AG04450 (cell line): Measurements from ENCODE around the gene RCBTB2. TPM values are rescaled to one million over a fixed set of nuclear protein-coding genes. Genes with fewer than 3 reads are reported as not detected.
"Not testable (repeated sequence)": the region's sequence is repeated elsewhere in the genome, so short reads cannot be mapped to it uniquely, and the experiment has no call there.

ENCODE experiments used
- CTCF ChIA-PET: fragments of 300-600, 350-600 bp; formaldehyde crosslinking; extraction: SDS; loops from one replicate; lab custom pipeline; 2022; ENCODE audit warnings: antibody characterized with exemption, inconsistent platforms; lab: Charles Lee
- POLR2A ChIA-PET: fragments of 350-600 bp; formaldehyde crosslinking; extraction: SDS; loops from one replicate; lab custom pipeline; 2021; ENCODE audit warnings: antibody characterized with exemption, inconsistent platforms; lab: Yijun Ruan, JAX
- DNase-seq: peaks from one replicate; pipeline ENCODE4 v3.0.0-alpha.2; 2011; ENCODE audit warnings: low read depth, low spot score
- H3K27ac ChIP-seq: one replicate; pipeline ENCODE4 v1.5.1; 2012; ENCODE audit warnings: low read depth, low read length, control low read depth
- H3K27me3 ChIP-seq: one replicate; pipeline ENCODE4 v1.6.0; 2012; ENCODE audit warnings: low read length; ENCODE audit not compliant: control insufficient read depth, insufficient read depth
- H3K4me3 ChIP-seq: 2 replicates; pipeline ENCODE4 v1.5.1; 2011; ENCODE audit warnings: mild to moderate bottlenecking, low read depth, low read length, control low read depth
- H3K9me3 ChIP-seq: 2 replicates; pipeline ENCODE4 v1.5.1; 2012; ENCODE audit warnings: low read length; ENCODE audit not compliant: control insufficient read depth, insufficient read depth
- polyA minus RNA-seq: library from RNA; depleted of rRNA, polyadenylated mRNA; stranded (reverse); fragments of >200 nt; gene quantifications from 2 replicates; pipeline ENCODE4 v1.2.3, GENCODE V29; 2011; rRNA and poly(A)+ RNA removed
- polyA plus RNA-seq: library from polyadenylated mRNA; depleted of rRNA; stranded (reverse); fragments of >200 nt; gene quantifications from 2 replicates; pipeline ENCODE4 v1.2.3, GENCODE V29; 2011; rRNA removed
- TF ChIP-seq, protein P1 (sequence below): IDR thresholded peaks from 2 replicates; pipeline ENCODE4 v1.5.1; 2011; ENCODE audit warnings: low read depth, low read length, control low read depth, inconsistent platforms

The RCBTB2 gene
- polyA plus RNA-seq = 8.6 and 10.9 TPM in 2 replicates
- 5.8 and 7.2 TPM in 2 replicates for polyA minus RNA-seq

DNA sequence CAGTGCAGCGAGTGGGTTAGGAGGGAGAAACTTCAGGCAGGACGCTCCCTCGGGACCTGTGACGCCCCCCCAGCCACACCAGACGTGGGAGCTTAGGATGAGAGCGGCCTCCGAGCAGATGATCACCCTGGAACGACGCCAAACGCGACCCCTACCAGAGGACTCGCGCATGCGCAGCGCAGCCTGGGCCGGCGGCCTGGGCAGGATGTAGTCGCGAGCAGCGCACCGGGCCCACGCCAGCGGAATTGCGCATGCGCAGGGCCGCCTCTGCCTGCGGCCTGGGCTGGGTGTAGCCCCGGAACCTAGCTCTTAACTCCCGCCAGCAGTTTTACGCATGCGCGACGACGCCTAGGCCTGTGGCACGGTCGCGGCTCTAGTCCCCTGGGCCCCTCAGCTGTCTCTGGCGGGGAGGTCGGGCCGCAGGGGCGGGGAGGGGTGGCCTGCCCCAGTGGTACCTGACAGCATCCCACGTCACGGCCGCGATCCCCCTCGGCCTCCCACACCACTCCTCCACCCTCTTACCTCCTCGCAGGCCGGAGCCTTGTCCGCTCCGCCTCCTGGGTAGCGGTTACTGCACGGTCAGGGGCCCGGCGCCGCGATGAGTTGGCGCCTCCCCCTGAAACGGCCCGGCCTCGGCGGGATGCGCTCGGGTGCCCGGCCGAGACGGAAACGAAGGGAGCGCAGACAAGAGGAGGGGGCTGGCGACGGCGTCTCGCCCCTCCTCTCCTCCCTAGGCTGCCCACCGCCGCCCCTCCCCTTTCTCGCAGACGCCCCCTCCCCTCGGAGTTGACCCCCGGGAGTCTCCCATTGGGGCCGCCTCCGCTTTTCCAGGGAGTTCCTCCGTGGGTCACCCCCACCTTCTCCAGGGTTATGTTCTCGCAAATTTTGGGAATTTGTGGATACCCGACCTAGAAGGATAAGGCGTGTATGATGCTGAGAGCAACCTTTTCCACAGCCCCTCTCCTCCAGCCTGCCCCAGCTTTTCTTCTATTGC lies at the start of gene RCBTB2:
TSS of gene RCBTB2 (minus strand) at position 575 of the 994 bp plus-strand sequence. CDS start 11,141 bp downstream, outside the sequence.
- ChIA-PET POLR2A (interaction anchor here (0.7 to 2.3 kb wide), 10 partner anchors 10 to 93 kb away, joined by 3 to 13 read pairs (median 6); no protein-coding TSS in a partner anchor), CTCF (interaction anchor here (0.8 to 3.8 kb wide), 2 partner anchors 47 to 198 kb away, joined by 4 to 12 read pairs; no protein-coding TSS in a partner anchor)
- Histone ChIP-seq H3K27ac (peak within 1 kb of the TSS; percentile 82), H3K27me3 (no peaks in the 10 kb centered on the region), H3K9me3 (no peaks in the 10 kb centered on the region), H3K4me3 (peak within 1 kb of the TSS; percentile 84)
- TF ChIP-seq, protein P1, sequence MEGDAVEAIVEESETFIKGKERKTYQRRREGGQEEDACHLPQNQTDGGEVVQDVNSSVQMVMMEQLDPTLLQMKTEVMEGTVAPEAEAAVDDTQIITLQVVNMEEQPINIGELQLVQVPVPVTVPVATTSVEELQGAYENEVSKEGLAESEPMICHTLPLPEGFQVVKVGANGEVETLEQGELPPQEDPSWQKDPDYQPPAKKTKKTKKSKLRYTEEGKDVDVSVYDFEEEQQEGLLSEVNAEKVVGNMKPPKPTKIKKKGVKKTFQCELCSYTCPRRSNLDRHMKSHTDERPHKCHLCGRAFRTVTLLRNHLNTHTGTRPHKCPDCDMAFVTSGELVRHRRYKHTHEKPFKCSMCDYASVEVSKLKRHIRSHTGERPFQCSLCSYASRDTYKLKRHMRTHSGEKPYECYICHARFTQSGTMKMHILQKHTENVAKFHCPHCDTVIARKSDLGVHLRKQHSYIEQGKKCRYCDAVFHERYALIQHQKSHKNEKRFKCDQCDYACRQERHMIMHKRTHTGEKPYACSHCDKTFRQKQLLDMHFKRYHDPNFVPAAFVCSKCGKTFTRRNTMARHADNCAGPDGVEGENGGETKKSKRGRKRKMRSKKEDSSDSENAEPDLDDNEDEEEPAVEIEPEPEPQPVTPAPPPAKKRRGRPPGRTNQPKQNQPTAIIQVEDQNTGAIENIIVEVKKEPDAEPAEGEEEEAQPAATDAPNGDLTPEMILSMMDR = no peak
- peak; percentile 92 for DNase-seq

DNA sequence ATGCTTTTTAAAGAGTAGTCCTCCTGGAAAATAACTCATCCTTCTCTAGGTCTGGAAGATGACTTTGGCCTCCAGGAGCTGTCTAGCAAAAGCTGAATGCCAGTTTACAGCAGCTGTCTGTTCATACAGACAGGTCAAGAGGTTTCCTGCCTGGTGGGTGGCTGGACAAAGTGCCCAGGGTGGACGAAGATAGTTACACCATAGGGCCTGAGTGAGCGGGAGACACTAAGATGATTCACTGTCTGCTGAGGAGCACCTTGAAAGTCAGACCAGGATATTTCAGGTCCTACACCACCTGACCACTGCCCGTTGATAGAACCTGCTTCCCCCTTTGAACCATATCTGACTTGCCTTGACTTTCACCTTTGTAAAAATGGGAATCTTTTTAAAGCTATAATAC lies 49.2 kb upstream of the RCBTB2 start:
- ChIA-PET POLR2A (interaction anchor here (0.7 to 1.8 kb wide), 2 partner anchors 49 to 248 kb away, joined by 3 to 5 read pairs; partner anchors contain the start of gene RCBTB2), CTCF (interaction anchor here (2.0 to 9.5 kb wide), 6 partner anchors 13 to 456 kb away, joined by 7 to 182 read pairs (median 26); partner anchors contain the start of gene ITM2B)
- H3K4me3 ChIP-seq = no peak overlapping the region
- peaks cover 10% of the 10 kb centered on the region for H3K27me3 ChIP-seq
- H3K9me3 ChIP-seq = no peaks in the 10 kb centered on the region
- DNase-seq = no peak
- TF ChIP-seq, protein P1 = no peak
- H3K27ac ChIP-seq = no peak overlapping the region

DNA sequence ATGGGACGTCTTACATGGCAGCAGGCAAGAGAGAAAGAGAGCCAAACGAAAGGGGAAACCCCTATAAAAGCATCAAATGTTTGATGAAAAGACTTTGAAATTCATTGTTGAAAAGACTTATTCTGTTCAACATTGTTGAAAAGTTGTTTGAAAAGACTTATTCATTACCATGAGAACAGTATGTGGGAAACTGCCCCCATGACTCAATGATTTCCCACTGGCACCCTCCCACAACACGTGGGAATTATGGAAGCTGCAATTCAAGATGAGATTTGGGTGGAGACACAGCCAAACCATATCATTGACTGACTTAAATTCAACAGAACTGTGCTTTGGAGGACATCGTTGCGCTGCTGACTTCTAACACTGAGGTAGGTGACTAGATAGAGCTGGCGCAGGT lies 48.0 kb upstream of the RCBTB2 start:
- DNase-seq = no peak
- Histone ChIP-seq H3K27me3 (peaks cover 10% of the 10 kb centered on the region), H3K4me3 (no peak overlapping the region), H3K27ac (no peak overlapping the region), H3K9me3 (no peaks in the 10 kb centered on the region)
- POLR2A ChIA-PET = interaction anchor here (1.8 kb wide), 1 partner anchor 48 kb away, joined by 5 read pairs; the partner anchor contains the start of gene RCBTB2
- CTCF ChIA-PET = interaction anchor here (0.6 to 9.5 kb wide), 34 partner anchors 10 to 543 kb away, joined by 3 to 182 read pairs (median 5); partner anchors contain the start of genes ITM2B, MED4, NUDT15 and RCBTB2
- TF ChIP-seq, protein P1 = no peak

DNA sequence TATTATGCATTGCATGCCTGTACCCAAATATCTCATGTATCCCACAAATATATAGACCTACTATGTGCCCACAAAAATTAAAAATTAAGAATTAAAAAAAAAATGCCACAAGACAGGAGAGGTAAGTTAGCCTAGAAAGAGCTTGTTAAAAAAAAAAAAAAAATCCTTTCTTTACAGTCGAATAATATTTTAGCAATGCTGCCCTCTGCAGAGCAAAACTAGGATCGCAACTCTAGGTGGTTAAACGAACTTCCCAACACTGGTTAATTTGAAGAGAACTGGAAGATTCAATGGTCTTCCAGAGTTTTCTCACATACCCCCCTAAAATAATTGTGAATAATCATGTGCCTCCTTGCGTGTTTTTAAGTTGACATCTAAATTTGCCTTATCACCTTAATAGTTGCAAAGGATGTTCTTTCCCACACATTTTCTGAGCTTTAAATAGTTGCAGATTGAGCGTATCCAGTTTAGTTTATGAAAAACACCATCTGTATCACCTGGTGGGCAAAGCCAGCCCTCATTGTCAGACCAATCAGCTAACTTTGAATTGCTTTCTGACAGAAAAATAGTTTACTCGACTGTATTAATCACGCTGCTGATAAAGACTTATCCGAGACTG lies 47.4 kb upstream of the RCBTB2 start:
- CTCF ChIA-PET = interaction anchor here (0.5 to 9.5 kb wide), 82 partner anchors 8 to 588 kb away, joined by 3 to 182 read pairs (median 4); partner anchors contain the start of genes ITM2B, MED4, NUDT15 and RCBTB2
- H3K9me3 ChIP-seq = no peaks in the 10 kb centered on the region

DNA sequence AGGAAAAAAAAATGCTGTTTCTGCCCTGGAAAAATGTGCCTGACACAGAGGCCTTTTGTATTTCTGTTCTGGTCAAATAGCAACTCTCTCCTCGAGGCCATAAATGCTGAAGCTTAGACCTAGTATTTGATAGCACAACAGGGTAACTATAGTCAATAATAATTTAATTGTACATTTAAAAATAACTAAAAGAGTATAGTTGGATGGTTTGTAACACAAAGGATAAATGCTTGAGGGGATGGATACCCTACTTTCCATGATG lies 47.0 kb upstream of the RCBTB2 start:
- POLR2A ChIA-PET = interaction anchor here (0.7 to 1.0 kb wide), 2 partner anchors 38 to 47 kb away, joined by 3 to 5 read pairs; partner anchors contain the start of gene RCBTB2
- H3K9me3 ChIP-seq, H3K4me3 ChIP-seq, DNase-seq, H3K27ac ChIP-seq: not testable (repeated sequence)
- CTCF ChIA-PET = interaction anchor here (0.6 to 9.5 kb wide), 72 partner anchors 9 to 542 kb away, joined by 3 to 182 read pairs (median 5); partner anchors contain the start of genes ITM2B, MED4, NUDT15 and RCBTB2
- peaks cover 12% of the 10 kb centered on the region for H3K27me3 ChIP-seq

More for the DNA sequence above, 47.4 kb upstream of the RCBTB2 start:
- Histone ChIP-seq H3K27me3 (peaks cover 12% of the 10 kb centered on the region), H3K4me3 (no peak overlapping the region), H3K27ac (no peak overlapping the region)
- peak; percentile 11 for DNase-seq
- TF ChIP-seq, protein P1 = peak; percentile 73
- POLR2A ChIA-PET = interaction anchor here (0.7 to 1.0 kb wide), 3 partner anchors 13 to 48 kb away, joined by 3 to 6 read pairs (median 5); partner anchors contain the start of gene RCBTB2
